ENCODE data around the gene AZIN2.
A peak's percentile ranks its signal among the peaks of the same experiment; 100 is the strongest.

The AZIN2 gene

GRCh38 chr1:33157131-33157530 is 76.2 kb downstream of the AZIN2 start:
- no peak for DNase-seq

GRCh38 chr1:33158366-33158765 is 77.4 kb downstream of the AZIN2 start:
- no peak for DNase-seq

GRCh38 chr1:33159577-33159976 is 78.6 kb downstream of the AZIN2 start:
- no peak for DNase-seq

- no peak for DNase-seq
Observed at GRCh38 chr1:33161061-33161681, 80.2 kb downstream of the AZIN2 start.

- DNase-seq = no peak
Observed at GRCh38 chr1:33162141-33162540, 81.2 kb downstream of the AZIN2 start.

- DNase-seq = no peak
Observed at GRCh38 chr1:33163621-33164519, 82.9 kb downstream of the AZIN2 start.

GRCh38 chr1:33165209-33165608 is 84.3 kb downstream of the AZIN2 start:
- no peak for DNase-seq

- no peak for DNase-seq
Observed at GRCh38 chr1:33165809-33166208, 84.9 kb downstream of the AZIN2 start.

- DNase-seq = no peak
Observed at GRCh38 chr1:33167650-33168447, 86.9 kb downstream of the AZIN2 start.

- DNase-seq = no peak
Observed at GRCh38 chr1:33168556-33169289, 87.8 kb downstream of the AZIN2 start.

- peak; percentile 34 to 48 for DNase-seq
Observed at GRCh38 chr1:33169290-33170055, 88.5 kb downstream of the AZIN2 start.
